GM21526 (cell line): ENCODE measurements around the gene LRRD1.
"Not testable (repeated sequence)": the region's sequence is repeated elsewhere in the genome, so short reads cannot be mapped to it uniquely, and the experiment has no call there.

Source experiments
- ATAC-seq: cut with Tn5 transposase; IDR thresholded peaks from one replicate; pipeline ENCODE4 v1.9.1; 2021; ENCODE audit warnings: moderate library complexity; ENCODE audit not compliant: unreplicated experiment, low FRiP score

LRRD1 gene

DNA sequence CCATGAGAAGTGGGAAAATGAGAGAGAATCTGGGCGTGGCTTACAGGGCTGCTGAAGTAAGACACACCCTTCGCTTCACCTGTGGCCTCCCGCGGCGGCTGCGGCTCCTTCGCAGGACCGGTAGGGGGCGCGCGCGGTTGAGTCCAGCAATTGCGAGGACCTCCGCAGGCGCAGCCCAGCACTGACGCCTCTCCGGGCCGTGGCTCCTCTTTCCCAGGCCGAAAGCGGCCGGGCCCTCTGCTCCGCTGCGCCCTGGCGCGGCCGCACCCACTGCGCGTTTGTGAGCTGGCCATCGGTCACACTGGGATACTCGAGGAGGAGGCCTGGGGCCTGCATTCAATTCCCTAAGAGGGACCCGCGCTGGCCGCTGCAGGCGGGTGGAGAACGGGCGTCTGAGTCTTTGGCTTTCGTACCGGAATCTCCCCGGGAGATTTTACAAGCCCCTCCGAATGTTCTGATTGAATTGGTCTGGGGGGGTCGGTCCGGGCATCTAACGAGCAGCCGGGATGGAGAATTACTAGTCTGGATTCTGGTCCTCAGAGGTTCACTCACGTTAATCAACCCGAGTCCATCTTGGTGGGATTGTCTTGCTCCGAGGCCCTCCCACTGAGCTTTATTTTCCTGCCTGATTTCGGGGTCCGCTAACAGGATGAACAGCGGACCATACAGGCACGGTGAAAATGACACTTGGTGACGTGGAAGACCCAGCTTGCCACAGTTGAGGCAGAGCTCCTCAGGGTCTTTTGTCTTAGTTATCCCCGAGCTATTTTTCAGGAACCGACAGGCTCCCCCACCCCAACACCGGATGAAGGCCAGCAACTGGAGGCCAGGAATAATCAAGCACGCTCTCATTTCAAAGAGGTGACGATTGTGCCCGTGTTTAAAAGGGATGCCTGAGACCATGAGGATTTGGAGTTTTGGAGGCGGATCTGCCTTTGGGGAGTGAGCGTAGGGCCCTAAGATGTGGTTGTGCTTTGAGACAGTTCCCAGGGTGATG lies at the start of gene LRRD1:
Gene LRRD1, minus strand, starts transcription at position 215 of the 997 bp plus-strand sequence. CDS start 13,940 bp downstream, outside the sequence.
- ATAC-seq, result peak; percentile 99

DNA sequence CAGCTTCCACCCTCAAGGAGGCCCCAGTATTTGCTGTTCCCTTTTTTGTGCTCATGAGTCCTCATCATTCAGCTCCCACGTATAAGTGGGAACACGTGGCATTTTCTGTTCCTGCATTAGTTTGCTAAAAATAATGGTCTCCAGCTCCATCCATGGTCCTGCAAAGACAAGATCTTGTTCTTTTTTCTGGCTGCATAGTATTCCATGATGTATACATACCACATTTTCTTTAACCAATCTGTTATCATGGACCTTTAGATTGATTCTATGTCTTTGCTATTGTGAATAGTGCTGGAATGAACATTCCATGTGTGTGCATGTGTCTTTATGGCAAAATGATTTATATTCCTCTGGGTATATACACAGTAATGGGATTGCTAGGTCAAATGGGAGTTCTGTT lies 49.8 kb upstream of the LRRD1 start:
- ATAC-seq, result no peak

DNA sequence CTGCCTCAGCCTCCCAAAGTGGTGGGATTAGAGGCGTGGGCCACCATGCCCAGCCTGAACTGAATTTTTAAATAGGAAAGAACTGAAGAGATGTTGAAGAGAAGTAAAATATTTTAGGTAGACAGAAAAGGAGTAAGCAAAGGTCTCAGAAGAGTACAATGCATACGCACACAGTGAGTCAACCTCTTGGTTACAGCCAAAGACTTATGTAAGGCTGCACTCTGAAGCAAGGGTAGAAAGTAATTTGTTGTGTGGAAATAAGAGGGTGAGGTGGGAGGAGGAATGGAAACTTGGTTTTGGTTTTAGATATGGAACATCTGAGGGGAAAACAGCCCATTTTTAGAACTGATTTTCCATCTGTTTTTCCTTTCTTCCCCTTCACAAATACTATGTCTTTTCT lies 49.2 kb upstream of the LRRD1 start:
- no peak for ATAC-seq

DNA sequence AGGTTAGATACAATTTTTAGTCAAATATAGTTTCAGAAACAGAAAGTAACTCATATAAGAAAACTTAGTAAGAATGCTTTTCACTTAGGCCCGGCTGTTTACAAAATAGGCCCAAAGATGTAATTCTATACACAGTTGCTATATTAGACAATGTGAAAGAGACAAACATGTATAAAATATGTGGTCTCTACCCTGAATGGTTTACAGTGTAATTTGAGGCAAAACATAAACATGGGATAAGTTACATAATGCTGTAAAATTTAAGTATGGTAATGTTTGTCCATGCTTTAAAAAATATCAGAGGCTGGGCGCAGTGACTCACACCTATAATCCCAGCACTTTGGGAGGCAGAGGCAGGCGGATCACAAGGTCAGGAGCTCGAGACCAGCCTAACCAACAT lies 48.0 kb upstream of the LRRD1 start:
- no peak for ATAC-seq

DNA sequence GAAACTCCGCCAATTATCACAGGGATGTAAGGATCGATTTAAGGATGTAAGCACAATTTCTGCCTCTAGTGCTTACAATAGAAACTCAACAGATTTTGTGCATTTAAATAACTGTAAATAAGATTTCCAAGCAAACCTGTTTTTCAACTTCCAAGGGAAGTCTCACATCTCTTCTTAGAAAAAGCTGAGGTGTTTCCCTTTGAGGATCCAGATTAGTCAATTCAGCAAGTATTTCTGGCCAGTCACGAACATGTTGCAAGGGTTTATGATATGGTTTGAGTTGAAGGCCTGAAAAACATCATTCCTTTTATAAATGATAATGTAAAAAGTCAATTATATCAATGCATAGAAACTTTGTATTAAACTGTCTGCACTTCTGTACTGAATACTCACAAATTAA lies 42.8 kb upstream of the LRRD1 start:
- ATAC-seq, result no peak

DNA sequence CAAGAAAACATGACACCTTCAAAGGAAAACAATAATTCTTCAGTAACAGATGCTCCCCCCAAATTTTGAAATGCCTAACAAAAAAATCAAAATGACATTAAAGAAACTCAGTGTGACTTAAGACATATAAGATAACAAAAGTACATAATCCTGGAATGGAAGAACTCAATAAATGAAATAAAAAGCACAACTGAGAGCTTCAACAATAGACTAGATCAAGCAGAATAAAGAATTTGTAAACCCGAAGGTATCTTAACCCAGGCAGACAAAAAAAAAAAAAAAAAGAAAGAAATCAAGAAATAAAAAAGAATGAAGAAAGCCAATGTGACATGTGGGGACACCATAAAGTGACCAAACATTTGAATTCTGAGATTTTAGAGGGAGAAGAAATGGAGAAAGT lies 27.7 kb upstream of the LRRD1 start:
- ATAC-seq, result no peak

DNA sequence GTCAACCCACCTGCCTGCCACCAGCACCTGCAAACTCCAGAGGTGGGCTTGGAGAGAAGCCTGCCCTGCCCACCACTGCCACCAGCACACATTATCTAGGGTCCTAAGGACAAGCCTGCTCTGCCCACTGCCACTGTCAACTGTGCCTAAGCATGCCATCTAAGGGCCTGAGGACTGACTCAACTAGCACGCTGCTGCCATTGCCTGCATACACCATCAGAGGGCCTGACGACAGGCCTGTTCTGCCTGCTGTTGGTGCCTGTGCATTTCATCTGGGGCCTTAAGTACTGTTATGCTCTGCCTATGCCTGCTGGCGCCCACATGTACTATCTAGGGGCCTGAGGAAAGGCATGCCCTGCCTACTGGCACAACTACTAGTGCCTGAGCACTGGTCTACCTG lies 27.0 kb upstream of the LRRD1 start:
- ATAC-seq, result no peak

DNA sequence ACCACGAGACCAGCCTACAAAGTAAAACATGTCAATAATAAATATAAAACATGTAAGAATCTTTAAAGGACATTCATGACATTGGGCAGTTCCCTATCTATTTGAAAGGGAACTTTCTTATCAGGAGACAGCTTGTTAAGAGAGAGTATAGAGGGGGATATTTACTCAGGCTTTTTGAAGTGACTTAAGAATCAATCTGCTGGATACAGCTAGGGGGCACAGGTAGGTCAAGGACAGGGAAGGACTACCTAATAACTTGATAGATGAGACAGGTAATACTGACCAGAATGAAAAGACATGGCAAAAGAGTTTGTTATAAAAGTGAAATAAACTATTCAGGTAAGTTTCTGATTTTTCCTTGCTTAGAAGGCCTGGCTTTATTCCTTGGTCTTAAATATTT lies 21.8 kb upstream of the LRRD1 start:
- ATAC-seq, result no peak

DNA sequence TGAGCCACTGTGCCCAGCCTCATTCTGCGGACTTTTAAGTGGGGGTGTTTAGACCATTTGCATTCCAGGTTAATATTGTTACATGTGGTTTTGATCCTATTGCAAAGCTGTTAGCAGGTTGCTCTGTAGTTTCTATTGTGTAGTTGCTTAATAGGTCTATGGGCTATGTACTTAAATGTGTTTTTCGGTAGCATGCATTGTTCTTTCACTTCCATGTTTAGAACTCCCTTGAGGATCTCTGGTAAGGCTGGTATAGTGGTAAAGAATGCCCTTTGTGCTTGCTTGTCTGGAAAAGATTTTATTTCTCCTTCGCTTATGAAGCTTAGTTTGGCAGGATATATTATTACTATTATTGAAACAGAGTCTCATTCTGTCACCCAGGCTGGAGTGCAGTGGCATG lies 13.4 kb upstream of the LRRD1 start:
- no peak for ATAC-seq

DNA sequence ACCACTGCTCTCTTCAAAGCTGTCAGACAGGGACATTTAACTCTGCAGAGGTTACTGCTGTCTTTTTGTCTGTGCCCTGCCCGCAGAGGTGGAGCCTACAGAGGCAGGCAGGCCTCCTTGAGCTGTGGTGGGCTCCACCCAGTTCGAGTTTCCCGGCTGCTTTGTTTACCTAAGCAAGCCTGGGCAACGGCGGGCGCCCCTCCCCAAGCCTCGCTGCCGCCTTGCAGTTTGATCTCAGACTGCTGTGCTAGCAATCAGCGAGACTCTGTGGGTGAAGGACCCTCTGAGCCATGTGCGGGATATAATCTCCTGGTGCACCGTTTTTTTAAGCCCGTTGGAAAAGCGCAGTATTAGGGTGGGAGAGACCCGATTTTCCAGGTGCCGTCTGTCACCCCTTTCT lies 10.3 kb upstream of the LRRD1 start:
- ATAC-seq, result not testable (repeated sequence)

DNA sequence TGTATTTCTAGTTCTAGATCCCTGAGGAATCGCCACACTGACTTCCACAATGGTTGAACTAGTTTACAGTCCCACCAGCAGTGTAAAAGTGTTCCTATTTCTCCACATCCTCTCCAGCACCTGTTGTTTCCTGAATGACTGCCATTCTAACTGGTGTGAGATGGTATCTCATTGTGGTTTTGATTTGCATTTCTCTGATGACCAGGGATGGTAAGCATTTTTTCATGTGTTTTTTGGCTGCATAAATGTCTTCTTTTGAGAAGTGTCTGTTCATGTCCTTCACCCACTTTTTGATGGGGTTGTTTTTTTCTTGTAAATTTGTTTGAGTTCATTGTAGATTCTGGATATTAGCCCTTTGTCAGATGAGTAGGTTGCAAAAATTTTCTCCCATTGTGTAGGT lies 5.4 kb upstream of the LRRD1 start:
- ATAC-seq, result not testable (repeated sequence)

DNA sequence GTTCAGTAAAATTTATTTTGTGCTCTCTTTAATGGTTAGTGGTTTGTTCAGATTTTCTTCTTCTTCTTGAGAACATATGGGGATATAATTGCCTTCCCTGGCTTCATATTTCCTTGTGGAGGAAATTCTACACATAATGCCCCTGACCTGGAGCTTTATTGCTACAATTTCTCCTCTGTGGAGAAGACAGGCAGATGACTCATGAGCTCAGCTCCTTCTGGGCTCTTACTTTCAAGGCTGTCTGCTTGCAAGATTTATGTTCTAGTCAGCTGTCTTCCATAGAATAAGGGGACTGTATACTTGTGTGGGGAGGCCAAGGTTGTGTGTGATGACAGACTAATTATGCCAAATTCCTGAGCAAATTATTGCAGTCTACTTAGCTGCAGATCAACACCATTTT lies 1.6 kb downstream of the LRRD1 start:
- no peak for ATAC-seq

DNA sequence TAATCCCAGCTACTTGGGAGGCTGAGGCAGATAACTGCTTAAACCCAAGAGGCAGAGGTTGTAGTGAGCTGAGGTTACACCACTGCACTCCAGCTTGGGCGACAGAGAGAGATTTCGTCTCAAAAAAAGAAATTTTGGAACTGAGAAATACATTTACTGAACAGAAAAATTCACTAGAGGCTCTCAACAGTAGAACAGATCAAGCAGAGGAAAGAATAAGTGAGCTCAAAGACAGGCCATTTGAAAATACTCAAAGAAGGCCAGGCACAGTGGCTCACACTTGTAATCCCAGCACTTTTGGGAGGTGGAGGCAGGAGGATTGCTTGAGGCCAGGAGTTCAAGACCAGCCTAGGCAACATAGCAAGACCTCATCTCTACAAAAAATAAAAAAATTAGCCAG lies 9.4 kb downstream of the LRRD1 start:
- not testable (repeated sequence) for ATAC-seq

DNA sequence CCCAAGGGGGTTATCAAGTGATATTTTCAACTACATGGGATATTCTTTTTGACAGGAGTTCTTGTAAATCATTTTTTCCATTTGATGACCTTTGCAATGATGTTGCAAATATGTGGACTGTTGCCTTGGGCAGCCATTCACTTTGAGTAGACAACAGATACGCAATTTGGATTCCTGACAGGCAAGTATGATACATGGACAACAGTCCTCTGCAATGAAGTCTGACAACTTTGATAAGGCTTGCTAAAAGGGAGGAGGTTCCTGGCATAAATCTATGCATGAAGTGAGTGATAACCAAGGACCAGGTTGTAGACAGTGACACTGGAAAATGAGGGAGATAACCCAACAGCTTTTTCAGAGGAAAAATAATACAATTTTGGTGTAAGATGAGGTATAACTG lies 17.7 kb downstream of the LRRD1 start:
- ATAC-seq, result no peak

DNA sequence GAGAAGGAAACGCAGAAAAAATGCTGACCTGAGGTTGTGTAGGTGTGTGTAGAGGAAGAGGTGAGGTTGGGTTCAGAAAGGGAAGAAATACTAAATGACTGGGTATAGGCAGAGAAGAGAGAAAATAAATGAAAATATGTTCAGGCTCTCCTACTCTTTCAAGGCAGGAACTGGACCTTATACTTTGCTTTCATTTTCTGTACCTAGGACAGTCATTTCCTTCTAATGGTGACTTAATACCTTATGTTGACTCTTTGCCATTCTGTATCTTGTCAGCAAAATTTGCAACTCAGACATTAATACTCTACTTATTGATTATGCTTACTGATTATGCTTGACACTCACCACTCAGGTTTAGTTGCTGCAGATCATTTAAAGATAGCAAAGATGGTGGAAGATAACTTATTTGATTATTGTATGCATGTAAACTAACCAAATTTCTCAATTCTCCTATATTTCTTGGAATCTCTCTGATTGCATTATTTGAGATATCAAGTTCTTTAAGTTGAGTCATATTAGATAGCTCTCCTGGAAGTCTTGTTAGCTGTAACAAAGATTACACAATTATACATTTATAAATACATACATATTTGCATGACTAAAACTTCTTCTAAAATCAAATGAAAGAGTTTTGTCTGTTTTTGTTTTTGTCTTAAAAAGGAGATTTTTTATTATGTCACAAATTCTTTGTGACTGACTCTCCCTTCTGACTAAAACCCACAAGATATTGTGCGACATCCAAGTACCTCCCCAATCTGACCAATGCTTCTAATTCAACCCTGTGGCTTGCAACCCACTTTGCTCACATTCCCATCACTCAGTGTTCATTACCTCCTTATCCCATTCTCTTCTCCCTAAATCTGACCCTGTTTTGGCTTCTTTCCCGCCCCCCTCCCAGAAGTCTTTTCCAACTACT lies 20.0 kb downstream of the LRRD1 start:
- no peak for ATAC-seq

DNA sequence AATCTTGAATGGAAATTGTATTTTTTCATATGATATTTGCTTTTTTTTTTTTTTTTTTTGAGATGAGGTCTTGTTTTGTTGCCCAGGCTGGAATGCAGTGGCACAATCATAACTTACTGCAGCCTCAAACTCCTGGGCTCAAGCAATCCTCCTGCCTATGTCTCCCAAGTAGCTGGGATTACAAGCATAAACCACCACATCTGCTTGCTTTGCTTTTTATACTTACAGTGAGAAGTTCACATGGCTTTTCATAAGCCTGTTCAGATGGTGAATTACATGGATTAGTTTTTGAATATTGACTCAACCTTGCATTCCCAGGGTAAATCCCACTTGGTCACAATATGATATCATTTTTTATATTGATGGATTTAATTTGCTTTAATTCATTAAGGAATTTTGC lies 22.0 kb downstream of the LRRD1 start:
- no peak for ATAC-seq

DNA sequence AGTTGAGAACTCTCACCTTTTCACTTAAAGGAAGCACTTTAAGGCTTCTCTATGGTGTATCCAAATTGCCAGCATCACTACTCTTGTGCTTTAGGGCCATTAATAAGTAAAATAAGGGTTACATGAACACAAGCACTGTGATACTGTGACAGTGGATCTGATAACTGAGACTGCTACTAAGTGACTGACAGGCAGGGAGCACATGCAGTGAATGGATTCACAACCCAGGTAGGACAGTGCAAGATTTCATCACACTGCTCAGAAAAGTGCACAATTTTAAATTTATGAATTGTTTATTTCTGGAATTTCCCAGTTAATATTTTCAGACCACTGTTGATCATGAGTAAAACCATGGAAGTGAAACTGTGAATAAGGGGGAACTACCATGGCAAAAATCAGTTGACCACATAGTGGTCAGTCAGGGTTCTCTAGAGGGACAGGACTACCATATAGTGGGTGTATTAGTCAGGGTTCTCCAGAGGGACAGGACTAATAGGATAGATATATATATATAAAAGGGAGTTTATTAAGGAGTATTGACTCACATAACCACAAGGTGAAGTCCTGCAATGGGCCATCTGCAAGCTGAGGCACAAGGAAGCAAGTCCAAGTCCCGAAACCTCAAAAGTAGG lies 23.7 kb downstream of the LRRD1 start:
- ATAC-seq, result no peak

DNA sequence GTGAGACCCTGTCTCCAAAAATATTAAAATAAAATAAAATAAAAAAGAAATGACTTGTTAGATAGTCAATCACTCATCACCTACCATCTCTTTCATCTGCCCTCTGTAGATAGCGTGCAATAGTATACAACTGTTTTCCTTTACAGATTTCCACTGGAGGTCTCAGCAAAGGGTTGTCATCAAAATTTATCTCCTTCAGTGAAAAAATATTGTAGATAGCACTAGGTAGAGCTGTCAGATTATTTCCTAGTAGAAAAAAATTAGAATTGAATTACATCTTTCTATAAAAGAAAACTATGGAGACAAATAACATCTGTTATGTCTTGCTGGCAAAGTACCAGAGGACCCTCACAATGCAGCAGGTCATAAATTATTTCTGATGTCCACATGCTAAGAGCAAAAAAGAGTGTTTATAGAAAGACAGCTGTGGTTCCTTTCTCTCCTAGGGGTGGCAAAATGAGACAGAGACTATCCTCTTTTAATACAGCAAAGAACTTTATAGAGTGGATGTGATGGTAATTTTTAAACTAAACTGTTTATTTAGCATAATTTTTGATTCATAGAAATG lies 28.4 kb downstream of the LRRD1 start:
- no peak for ATAC-seq

DNA sequence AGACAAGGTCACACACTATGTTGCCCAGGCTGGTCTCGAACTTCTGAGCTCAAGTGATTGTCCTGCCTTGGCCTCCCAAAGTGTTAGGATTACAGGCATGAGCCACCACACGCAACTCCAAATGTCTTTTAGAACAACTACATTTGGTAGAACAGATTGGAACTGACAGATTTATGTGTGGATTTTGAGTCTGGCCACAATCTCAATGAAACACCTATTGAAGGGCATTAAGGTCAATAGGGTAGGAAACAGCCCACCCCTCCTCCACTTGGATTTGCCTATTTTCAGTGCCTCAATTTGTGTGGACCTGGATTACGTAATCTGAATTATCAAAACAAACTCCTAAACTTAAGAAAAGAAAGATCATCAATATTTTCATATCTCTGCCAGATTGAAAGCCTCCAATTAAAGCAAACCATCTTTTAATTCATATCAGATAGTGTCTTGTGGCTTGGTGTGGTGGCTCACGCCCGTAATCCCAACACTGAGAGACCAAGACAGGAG lies 29.2 kb downstream of the LRRD1 start:
- no peak for ATAC-seq

DNA sequence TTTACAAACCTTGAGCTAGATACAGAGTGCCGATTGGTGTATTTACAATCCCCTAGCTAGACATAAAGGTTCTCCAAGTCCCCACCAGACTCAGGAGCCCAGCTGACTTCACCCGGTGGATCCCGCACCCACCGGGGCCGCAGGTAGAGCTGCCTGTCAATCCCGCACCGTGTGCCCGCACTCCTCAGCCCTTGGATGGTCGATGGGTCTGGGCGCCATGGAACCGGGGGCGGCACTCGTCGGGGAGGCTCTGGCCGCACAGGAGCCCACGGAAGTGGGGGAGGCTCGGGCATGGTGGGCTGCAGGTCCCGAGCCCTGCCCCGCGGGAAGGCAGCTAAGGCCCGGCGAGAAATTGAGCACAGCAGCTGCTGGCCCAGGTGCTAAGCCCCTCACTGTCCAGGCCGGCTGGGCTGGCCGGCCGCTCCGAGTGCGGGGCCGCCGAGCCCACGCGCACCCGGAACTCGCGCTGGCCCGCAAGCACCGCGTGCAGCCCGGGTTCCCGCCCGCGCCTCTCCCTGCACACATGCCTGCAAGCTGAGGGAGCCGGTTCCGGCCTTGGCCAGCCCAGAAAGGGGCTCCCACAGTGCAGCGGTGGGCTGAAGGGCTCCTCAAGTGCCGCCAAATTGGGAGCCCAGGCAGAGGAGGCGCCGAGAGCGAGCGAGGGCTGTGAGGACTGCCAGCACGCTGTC lies 35.6 kb downstream of the LRRD1 start:
- not testable (repeated sequence) for ATAC-seq
